ENCODE data around the gene RAB31.

GRCh38 chr18:9885170-9886004, 177.3 kb downstream of the RAB31 start, which contains the start of gene TXNDC2:
- TF ChIP-seq CTCF (IDR thresholded peaks at IDR 0.05), result no peak
- TF ChIP-seq EP300 (IDR thresholded peaks at IDR 0.05), result no peak
- TF ChIP-seq POLR2A (IDR thresholded peaks at IDR 0.05), result no peak

Data from tibial nerve (tissue), 4 donors.